GM21390 (cell line): ENCODE data around the gene SHD.
"Not testable (repeated sequence)": the region's sequence is repeated elsewhere in the genome, so short reads cannot be mapped to it uniquely, and the experiment has no call there.

Experiments used
- ATAC-seq: cut with Tn5 transposase; IDR thresholded peaks from one replicate; pipeline ENCODE4 v1.9.1; 2021; ENCODE audit not compliant: unreplicated experiment

The SHD gene, protein sequence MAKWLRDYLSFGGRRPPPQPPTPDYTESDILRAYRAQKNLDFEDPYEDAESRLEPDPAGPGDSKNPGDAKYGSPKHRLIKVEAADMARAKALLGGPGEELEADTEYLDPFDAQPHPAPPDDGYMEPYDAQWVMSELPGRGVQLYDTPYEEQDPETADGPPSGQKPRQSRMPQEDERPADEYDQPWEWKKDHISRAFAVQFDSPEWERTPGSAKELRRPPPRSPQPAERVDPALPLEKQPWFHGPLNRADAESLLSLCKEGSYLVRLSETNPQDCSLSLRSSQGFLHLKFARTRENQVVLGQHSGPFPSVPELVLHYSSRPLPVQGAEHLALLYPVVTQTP

GRCh38 chr19:4278419-4279266 is at the start of gene SHD:
TSS of gene SHD (plus strand) at chr19:4279266. CDS start at chr19:4280064, 798 bp downstream.
- ATAC-seq, result no peak

DNA sequence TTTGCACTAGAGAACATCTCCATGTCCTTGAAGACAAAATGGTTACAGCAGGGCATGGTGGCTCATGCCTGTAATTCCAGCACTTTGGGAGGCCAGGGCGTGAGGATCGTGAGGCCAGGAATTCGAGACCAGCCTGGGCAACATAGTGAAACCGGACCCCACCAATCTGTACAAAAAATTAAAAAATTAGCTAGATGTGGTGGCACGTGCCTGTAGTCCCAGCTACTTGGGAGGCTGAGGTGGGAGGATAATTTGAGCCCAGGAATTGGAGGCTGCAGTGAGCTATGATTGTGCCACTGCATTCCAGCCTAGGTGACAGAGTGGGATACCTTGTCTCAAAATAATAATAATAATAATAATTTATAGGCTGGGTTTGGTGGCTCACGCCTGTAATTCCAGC is 48.8 kb upstream of the SHD start:
- not testable (repeated sequence) for ATAC-seq

GRCh38 chr19:4231521-4231920 is 47.5 kb upstream of the SHD start:
- not testable (repeated sequence) for ATAC-seq

DNA sequence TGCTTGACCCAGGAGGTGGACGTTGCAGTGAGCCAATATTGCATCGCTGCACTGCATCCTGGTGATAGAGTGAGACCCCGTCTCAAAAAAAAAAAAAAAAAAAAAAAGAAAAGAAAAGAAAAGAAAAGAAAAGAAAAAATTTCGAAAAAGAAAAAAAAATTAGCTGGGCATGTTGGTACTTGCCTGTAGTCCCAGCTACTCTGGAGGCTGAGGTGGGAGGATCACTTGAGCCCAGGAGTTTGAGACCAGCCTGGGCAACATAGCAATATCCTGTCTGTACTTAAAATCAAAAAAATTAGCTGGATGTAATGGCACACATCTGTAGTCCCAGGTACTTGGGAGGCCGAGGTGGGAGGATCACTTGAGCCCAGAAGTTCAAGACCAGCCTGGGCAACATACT is 46.9 kb upstream of the SHD start:
- ATAC-seq, result not testable (repeated sequence)

DNA sequence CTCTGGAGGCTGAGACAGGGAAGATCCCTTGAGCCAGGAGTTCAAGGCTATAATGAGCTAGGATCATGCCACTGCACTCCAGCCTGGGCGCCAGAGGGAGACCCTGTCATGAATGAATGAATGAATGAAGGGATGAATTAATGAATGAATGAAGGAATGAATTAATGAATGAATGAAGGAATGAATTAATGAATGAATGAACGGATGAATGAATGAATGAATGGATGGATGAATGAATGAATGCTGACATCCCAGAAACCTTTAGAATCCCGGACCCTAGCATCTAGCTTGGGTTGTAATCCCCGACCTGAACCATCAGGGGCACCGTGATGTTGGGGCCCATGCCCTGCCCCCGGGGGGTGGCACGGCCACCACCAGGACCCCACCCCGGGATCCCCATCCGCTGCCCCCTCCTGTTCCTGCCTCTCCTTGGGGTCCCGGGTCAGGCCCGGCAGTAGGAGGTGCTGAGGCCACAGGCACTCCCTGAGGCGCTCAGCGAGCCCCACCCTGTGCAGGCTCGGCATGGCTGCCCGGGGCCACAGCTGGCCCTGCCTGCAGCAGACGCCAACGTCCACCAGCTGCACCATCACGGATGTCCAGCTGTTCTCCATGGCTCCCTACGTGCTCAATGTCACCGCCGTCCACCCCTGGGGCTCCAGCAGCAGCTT is 46.3 kb upstream of the SHD start:
- ATAC-seq, result no peak

GRCh38 chr19:4233282-4233853 is 45.7 kb upstream of the SHD start:
- ATAC-seq, result no peak

- no peak for ATAC-seq
Observed at GRCh38 chr19:4234142-4234861, 44.8 kb upstream of the SHD start.

DNA sequence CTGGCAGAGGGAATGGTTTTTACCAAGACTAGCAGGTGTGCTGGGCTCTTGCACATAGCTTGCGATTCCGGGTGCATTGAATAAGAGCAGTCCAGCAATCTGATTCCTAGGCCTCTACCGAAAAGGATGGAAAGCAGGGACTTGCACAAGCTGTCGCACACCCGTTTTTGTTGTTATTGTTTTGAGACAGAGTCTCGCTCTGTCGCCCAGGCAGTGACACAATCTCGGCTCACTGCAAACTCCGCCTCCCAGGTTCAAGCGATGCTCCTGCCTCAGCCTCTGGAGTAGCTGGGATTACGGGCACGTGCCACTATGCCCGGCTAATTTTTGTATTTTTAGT is 44.2 kb upstream of the SHD start:
- ATAC-seq, result no peak

DNA sequence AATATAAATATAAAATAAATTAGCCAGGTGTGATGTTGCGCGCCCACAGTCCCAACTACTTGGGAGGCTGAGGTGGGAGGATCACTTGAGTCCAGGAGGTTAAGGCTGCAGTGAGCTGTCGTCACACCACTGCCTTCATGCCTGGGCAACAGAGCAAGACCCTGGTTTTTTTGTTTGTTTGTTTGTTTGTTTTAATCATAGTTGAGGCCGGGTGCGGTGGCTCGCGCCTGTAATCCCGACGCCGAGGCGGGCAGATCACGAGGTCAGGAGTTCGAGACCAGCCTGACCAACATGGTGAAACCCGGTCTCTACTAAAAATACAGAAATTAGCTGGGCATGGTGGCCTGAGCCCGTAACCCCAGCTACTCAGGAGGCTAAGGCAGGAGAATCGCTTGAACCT is 41.6 kb upstream of the SHD start:
- ATAC-seq, result not testable (repeated sequence)

DNA sequence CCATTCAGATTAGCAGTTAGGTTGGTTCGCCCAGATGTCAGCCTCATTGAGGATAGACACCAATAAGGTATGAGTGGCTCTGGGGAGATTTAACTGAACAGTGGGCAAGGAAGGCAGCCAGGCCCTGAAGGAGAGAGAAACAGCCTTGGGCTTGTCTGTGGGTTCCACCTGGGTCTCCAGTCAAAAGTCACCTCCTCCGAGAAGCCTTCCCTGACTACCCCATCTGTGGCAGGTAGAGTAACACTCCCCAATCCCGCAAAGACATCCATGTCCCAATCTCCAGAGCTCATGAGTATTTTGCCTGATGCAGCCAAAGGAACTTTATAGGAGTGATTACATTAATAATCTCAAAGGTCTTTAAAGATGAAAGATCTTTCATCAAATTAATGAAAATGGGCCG is 40.2 kb upstream of the SHD start:
- ATAC-seq, result no peak

DNA sequence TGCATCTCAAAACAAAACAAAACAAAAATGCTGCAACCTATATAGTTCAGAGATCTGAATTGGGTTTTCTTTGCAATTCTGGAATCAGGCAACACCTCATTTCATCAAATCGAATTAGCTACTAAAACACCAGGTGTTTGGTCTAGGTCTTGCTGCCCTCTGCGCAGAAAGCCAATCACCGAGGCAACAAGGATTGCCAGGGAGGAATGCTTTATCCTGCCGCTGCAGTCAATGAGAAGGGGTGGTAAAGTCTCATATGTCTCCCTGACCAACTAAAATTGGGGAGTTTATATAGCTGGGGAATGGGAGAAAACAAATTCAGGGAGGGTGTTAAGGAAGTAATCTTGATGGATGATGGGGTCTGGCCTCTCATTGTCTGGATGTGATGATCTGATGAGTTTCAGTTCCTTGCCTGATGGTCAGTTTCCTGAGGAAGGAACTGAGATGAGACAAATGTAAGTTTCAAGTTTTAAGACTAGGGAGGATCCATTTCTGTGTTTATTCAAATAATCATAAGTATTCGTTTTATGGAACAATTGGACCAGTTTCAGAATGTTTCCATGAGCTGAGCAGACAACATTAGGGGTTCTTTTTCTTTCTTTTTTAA is 37.1 kb upstream of the SHD start:
- no peak for ATAC-seq

DNA sequence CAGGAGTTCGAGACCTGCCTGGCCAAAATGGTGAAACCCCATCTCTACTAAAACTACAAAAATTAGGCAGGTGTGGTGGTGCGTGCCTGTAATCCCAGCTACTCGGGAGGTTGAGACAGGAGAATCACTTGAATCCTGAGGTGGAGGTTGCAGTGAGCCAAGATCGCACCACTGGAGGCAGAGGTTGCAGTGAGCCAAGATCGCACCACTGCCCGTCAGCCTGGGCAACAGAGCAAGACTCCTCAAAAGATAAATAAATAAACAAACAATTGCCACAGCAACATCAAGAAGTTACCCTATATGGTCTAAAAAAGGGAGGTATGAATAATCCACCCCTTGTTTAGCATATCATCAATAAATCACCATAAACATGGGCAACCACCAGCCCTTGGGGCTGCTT is 33.1 kb upstream of the SHD start:
- ATAC-seq, result not testable (repeated sequence)

DNA sequence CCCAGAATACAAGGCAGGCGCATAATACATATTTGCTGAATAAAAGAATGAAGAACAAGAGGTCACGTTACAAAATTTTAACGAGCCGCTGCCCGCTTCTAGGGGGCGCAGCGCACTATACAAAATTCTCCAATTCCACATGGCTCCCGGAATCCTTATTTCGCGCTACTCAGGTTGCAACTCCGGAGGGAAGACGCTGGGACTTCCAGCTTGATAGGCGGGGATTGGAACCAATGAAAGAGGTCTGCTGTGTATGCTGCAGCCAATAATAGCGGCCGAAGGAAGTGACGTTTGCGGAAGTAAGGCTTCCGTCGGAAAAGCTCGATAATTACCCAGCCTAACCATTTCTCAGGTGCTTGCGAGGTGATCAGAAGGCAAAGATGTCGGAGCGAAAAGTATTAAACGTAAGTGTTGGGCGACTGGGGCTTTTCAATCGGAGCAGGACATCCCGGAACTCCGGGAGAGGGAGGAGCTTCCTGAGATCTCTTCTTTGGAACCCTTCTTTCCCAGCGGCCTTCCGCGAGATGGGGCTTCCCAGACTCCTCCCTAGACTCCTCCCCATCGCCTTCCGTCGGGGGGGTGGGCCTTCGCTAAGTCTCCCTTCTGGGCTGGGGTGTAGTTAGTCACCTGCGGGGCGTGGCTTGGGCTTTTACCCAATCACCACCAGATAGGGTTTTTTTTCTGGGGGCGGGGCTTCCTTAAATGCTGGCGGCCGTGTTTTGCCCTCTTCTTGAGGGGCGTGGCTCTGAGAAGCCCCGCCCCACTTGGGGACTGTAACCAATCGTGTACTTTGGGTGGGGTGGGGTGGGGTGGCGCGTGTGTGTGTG is 32.1 kb upstream of the SHD start, which contains the start of gene YJU2:
TSS of gene YJU2 (plus strand) at position 314 of the 827 bp plus-strand sequence. CDS start at position 381, 67 bp downstream.
- ATAC-seq, result peak; percentile 81

DNA sequence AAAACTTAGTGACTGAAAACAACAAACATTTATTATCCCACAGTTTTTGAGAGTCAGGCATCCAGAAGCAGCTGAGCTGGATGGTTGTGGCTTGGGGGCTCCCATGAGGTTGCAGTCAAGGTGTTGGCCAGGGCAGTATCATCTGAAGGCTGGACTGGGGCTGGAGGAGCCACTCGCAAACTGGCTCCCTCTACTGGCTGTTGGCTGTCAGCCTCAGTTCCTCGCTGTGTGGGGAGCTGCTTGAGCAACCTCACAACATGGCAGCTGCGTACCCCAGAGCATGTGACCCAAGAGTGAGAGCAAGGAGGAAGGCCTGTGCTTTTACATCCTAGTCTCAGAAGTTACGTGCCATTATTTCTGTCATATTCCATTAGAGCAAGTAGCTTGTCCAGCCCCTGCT is 22.5 kb upstream of the SHD start:
- no peak for ATAC-seq

DNA sequence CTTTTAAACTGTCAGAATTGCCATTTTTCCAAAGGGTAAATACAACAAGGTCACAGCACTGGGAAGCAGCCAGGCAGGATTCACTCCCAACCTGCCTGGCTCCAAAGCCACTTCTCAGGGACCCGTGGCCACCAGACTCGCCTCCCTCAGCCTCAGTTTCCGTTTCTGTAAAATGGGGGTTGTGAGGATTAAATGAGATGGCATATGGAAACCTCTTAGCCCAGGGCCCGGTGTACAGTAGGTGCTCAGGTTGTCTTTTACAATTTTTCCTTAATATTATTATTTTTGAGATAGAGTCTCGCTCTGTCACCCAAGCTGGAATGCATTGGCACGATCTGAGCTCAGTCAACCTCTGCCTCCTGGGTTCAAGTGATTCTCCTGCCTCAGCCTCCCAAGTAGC is 22.0 kb upstream of the SHD start:
- no peak for ATAC-seq

DNA sequence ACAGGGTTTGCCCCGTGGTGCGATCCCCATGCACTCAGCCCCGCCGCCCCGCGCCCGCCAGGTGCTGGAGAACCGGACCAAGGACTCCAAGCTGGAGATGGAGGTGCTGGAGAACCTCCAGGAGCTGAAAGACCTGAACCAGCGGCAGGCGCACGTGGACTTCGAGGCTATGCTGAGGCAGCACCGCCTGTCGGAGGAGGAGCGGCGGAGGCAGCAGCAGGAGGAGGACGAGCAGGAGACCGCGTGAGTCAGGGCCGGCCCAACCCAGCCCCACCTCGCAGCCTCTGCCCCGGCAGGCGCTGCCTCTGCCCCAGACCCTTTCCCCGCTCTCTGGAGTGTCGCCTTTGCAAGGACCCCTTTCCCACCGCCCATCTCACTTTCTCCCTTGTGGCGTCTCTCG is 20.9 kb upstream of the SHD start:
- ATAC-seq, result no peak

- no peak for ATAC-seq
Observed at GRCh38 chr19:4260613-4261191, 18.4 kb upstream of the SHD start.

DNA sequence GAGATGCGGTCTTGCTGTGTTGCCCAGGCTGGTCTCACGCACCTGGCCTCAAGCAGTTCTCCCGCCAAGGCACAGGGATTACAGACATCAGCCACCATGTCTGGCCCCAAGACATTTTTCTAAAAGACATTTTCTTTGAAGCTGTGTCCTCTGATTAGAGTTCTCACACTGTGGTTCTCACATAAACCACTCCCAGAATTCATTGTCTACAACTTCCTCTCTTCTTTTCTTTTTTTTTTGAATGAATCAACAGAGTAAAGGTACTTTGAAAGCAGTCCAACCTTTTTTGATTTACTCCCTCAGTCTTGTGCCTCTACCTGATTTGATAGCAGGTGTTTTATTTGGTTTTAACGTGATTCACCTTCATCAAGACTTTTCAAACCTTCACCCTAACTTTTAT is 14.3 kb upstream of the SHD start:
- no peak for ATAC-seq
